IPS-15b (cell line): Measurements from ENCODE around the gene MYO5A.
"Not testable (repeated sequence)": the region's sequence is repeated elsewhere in the genome, so short reads cannot be mapped to it uniquely, and the experiment has no call there.

Source experiments
- H3K27me3 ChIP-seq: one replicate; pipeline ENCODE4 v1.6.1; 2013; ENCODE audit warnings: low read length; ENCODE audit not compliant: control insufficient read depth, insufficient read depth
- H3K36me3 ChIP-seq: one replicate; pipeline ENCODE4 v1.6.1; 2013; ENCODE audit warnings: low read length; ENCODE audit not compliant: control insufficient read depth, insufficient read depth
- H3K4me1 ChIP-seq: one replicate; pipeline ENCODE4 v1.6.1; 2013; ENCODE audit warnings: mild to moderate bottlenecking, low read length; ENCODE audit not compliant: control insufficient read depth, insufficient read depth
- H3K4me3 ChIP-seq: one replicate; pipeline ENCODE4 v1.5.1; 2013; ENCODE audit warnings: low read depth, low read length
- H3K9ac ChIP-seq: one replicate; pipeline ENCODE4 v1.6.1; 2013; ENCODE audit warnings: low read depth, mild to moderate bottlenecking, low read length
- H3K9me3 ChIP-seq: one replicate; pipeline ENCODE4 v1.6.1; 2013; ENCODE audit warnings: mild to moderate bottlenecking, low read length; ENCODE audit not compliant: control insufficient read depth, insufficient read depth

MYO5A gene

DNA sequence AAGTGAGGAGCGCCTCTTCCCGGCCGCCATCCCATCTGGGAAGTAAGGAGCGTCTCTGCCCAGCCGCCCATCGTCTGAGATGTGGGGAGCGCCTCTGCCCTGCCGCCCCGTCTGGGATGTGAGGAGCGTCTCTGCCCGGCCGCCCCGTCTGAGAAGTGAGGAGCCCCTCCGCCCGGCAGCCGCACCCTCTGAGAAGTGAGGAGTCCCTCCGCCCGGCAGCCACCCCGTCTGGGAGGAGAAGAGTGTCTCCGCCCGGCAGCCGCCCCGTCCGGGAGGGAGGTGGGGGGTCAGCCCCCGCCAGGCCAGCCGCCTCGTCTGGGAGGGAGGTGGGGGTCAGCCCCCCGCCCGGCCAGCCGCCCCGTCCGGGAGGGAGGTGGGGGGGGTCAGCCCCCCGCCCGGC lies 242.7 kb downstream of the MYO5A start:
- not testable (repeated sequence) for H3K4me3 ChIP-seq, H3K36me3 ChIP-seq, H3K9ac ChIP-seq, H3K4me1 ChIP-seq, H3K9me3 ChIP-seq, H3K27me3 ChIP-seq

- Histone ChIP-seq H3K9ac (no peak overlapping the region), H3K4me1 (peaks cover 4% of the 10 kb centered on the region), H3K36me3 (peaks cover 4% of the 10 kb centered on the region), H3K4me3 (no peak overlapping the region), H3K27me3 (no peaks in the 10 kb centered on the region), H3K9me3 (no peaks in the 10 kb centered on the region)
These were observed 244.5 kb downstream of the MYO5A start for GRCh38 chr15:52284164-52284563.

DNA sequence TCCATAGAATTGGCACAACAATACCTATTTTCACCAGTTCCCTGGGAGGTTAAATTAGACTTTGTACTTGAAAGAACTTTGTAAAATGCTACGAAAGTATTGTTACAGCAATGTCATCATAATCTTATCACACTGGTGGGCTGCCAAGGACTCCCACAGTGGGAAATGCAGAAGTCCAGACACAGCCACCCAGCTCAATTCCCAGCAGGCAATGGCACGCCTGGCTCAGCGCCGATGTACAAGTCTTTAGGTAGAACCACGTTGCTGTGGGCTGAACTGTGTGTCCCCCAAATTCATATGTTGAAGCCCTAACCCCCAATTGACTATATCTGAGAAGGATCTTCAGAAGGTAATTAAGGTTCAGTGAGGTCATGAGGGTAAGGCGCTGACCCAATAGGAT lies 245.4 kb downstream of the MYO5A start:
- peaks cover 1% of the 10 kb centered on the region for H3K4me1 ChIP-seq
- peaks cover 6% of the 10 kb centered on the region for H3K36me3 ChIP-seq
- H3K4me3 ChIP-seq: no peak overlapping the region
- H3K9me3 ChIP-seq: no peaks in the 10 kb centered on the region
- no peak overlapping the region for H3K9ac ChIP-seq
- H3K27me3 ChIP-seq: no peaks in the 10 kb centered on the region

DNA sequence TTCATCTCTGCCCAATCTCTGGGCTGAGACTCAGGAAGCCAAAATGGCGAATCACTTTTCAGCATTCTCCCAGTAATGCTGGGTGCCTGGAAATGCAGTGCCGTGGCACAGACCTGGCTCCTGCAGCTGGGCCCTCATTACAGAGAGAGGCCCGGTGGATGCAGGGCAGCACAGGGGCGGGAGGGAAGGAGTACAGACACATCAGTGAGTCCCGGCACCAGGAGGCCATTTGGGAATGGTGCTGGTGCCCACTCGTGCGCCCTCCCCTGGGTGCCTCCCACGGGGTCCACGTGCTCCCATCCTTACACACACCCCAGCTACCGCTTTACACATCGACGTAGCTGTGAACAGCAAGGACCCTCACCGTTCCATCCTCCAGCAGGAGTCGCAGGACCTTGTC lies 246.3 kb downstream of the MYO5A start:
- H3K4me1 ChIP-seq: no peaks in the 10 kb centered on the region
- H3K9me3 ChIP-seq: no peaks in the 10 kb centered on the region
- no peak overlapping the region for H3K4me3 ChIP-seq
- H3K36me3 ChIP-seq: peaks cover 6% of the 10 kb centered on the region
- no peaks in the 10 kb centered on the region for H3K27me3 ChIP-seq
- H3K9ac ChIP-seq: no peak overlapping the region

DNA sequence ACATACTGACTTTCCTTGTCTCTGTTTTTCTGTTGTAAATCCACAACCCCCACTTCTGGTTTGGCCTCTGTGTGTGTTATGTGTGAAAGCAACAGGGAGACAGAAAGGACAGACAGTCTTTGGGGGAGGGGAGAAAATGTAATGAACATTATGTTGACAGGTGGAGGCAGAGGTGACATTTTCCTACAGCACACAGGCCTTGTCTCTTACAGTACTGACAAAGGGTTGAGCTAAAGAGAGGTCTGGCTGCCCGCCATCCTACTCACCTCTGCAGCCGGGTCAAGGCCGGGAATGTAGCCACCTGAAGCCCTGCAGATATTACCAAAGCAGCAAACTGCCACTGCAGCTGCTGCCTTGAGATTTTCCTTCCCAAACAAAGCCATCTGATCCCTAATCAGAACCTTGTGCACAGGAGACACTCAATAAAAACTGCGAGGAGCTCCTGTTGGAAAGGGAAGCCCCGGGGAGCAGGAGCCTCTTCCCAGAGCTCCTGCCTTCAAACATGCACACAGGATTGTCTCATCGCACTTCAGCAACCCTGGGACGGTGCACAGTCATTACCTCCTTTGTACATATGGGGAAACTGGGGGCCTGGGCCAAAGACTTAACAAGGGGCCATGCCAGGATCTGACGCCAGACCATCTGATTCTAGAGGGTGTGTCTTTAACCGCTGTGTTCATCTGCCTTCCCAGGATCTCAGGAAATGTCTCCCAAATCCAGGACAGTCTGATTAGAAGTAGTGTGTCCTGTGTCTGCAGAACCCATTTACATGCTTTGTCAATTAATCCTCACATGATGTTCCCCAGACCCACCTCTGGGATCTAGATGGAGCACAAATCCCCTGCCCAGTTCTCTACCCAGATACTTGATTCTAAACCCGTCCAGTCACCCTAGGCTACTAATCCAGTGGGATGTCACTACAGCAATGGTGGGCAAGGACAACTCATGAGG lies 247.3 kb downstream of the MYO5A start:
- Histone ChIP-seq H3K4me3 (no peak overlapping the region), H3K9ac (no peak overlapping the region), H3K9me3 (no peaks in the 10 kb centered on the region), H3K36me3 (peaks cover 6% of the 10 kb centered on the region), H3K27me3 (no peaks in the 10 kb centered on the region), H3K4me1 (no peaks in the 10 kb centered on the region)

DNA sequence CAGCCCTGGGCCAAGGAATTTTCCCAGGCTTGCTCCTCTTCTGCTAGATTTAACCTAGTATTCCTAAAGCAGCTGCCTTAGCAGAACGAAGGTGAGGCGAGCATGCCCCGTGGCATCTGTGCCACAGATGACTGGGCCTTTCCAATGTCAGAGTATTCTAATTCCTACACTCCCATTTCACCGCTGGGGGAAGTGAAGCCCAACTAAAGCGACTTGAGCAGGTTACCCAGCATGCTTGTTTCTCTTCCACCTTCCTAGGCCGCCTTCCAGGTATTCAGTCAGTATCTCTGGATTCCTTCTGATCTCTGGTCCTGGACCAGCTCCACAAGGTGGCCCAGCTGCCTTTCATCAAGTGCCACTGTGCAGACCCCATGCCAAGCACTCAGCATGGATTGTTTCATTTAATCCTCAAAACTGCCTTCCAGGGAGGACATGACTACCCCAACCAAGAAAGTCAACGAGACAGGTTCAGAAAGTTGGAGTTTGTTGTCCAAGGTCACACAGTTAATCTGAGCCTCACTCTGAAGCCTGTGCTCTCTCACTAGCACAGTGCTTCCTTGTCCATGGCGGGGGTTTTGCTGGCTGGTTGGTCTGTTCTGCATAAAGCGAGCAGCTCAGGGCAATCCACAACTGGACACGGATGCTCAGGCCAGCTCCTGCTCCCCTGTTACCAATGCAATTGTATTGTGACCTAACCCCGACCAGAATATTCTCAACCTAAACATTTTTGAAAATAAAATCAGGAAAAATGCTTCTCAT lies 248.2 kb downstream of the MYO5A start:
- H3K27me3 ChIP-seq: no peaks in the 10 kb centered on the region
- peaks cover 6% of the 10 kb centered on the region for H3K36me3 ChIP-seq
- H3K4me1 ChIP-seq: no peaks in the 10 kb centered on the region
- no peaks in the 10 kb centered on the region for H3K9me3 ChIP-seq
- no peak overlapping the region for H3K4me3 ChIP-seq
- no peak overlapping the region for H3K9ac ChIP-seq

DNA sequence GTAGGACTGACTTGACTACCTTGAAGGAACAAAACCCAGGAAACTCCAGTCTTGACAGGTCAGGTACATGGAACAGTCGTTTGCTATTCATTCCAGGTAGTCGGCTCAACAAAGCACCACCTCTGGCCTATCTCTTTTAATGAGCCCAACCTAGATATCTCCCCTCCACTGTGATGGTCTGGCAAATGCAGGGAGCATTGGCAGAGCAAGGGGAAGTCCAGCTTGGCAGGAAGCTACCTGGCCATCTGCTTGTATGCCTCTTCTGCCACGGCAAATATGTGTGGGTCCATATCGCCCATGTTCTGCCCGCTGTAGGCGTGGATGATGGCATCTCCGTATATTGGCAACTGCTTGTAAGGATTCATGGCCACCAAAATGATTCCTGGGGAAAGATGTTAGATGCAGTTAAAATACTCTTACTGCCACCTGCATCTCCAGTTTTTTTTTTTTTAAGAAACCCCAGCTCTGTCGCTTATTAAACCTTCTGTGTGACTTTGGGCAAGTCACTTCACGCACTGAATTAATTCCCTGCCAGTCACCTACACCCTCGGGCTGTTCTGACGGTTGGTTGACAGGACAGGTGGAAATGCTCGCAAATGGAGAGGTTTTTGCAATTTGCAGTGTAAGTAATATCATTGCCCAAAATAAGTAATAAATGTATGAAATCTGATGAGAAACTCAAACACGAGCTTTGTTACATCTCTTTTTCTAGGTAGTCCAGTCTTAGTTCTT lies 249.9 kb downstream of the MYO5A start:
- H3K9me3 ChIP-seq: no peaks in the 10 kb centered on the region
- no peak overlapping the region for H3K9ac ChIP-seq
- no peak overlapping the region for H3K4me3 ChIP-seq
- no peaks in the 10 kb centered on the region for H3K27me3 ChIP-seq
- peaks cover 13% of the 10 kb centered on the region for H3K36me3 ChIP-seq
- no peaks in the 10 kb centered on the region for H3K4me1 ChIP-seq

DNA sequence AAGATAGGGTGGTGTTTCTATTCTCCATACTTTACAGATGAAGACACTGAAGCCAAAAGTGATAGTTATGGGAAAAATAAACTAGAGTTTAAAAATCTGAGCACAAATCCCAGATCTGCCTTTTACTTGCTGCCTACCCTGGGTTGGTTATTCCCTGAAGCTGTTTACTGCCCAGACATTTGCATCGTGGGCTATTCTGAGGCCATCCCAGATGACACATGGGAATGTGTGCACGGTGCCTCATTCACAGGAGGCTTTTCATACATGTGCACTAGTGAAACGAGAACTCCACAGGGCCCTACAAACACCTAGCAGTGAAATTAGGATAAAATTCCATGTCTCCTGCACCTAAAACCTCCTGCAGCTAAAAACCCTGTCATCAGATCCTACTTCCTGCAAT lies 250.5 kb downstream of the MYO5A start:
- H3K9ac ChIP-seq: no peak overlapping the region
- H3K4me3 ChIP-seq: no peak overlapping the region
- H3K27me3 ChIP-seq: no peaks in the 10 kb centered on the region
- H3K36me3 ChIP-seq: peaks cover 13% of the 10 kb centered on the region
- H3K9me3 ChIP-seq: no peaks in the 10 kb centered on the region
- no peaks in the 10 kb centered on the region for H3K4me1 ChIP-seq

- Histone ChIP-seq H3K36me3 (peaks cover 13% of the 10 kb centered on the region), H3K4me3 (no peak overlapping the region), H3K9me3 (no peaks in the 10 kb centered on the region), H3K4me1 (no peaks in the 10 kb centered on the region), H3K27me3 (no peaks in the 10 kb centered on the region), H3K9ac (no peak overlapping the region)
These were observed 251.1 kb downstream of the MYO5A start for GRCh38 chr15:52277575-52277974.

GRCh38 chr15:52276256-52276770 lies 252.4 kb downstream of the MYO5A start:
- H3K36me3 ChIP-seq: peaks cover 17% of the 10 kb centered on the region
- no peaks in the 10 kb centered on the region for H3K27me3 ChIP-seq
- H3K4me1 ChIP-seq: no peaks in the 10 kb centered on the region
- no peak overlapping the region for H3K9ac ChIP-seq
- no peaks in the 10 kb centered on the region for H3K9me3 ChIP-seq
- no peak overlapping the region for H3K4me3 ChIP-seq

DNA sequence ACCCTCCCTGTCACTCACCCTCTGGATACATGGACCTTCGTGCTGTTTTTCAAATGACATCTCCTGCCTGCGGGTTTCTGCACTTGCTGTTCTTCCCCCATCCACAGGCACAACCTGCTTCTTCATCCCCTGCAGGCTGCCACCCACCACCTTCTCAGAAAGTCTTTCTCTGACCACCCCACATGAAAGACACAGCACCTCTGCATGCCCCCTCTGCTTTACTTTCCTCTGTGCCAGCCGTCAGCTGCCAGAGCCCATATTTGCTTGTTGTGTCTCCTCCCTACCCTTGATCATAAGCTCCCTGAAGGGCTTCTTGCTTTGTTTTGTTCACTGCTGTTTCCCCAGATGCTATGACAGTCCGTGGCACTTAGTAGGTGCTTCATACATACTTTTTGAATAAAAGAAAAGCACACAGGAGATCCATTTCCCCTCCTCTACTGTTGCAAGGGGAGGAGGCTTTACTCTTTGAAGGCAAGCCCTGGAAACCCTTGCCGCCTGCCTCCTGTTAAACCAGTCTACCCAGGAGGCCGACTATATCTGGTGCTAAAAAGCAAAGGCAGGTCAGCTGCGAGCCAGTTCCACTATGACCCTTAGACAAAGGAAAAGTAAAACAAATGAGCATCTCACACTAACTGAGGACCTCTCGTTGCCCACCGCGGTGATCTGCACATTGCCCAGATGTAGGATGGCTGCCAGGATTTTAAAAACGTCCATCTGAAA lies 265.0 kb downstream of the MYO5A start:
- Histone ChIP-seq H3K9me3 (no peaks in the 10 kb centered on the region), H3K27me3 (no peaks in the 10 kb centered on the region), H3K9ac (no peak overlapping the region), H3K4me1 (peaks cover 18% of the 10 kb centered on the region), H3K4me3 (no peak overlapping the region), H3K36me3 (peaks cover 8% of the 10 kb centered on the region)
